ENCODE data around the gene THSD7B.

- TF ChIP-seq POLR2A (IDR thresholded peaks at IDR 0.05; ENCODE audit: low read length) (no peak), GATA1 (IDR thresholded peaks at IDR 0.05; ENCODE audit: low read depth, low read length) (no peak)
These were observed 225.0 kb downstream of the THSD7B start for GRCh38 chr2:136990316-136990715.

Data from erythroblast (primary cell).